H9 (cell line): Measurements from ENCODE around the gene DNAAF5. TPM values are rescaled to one million over a fixed set of nuclear protein-coding genes. Genes with fewer than 3 reads are reported as not detected.

ENCODE experiments used
- DNase-seq: peaks from one replicate; pipeline ENCODE4 v3.0.0-alpha.2; 2017
- H2AFZ ChIP-seq: one replicate; pipeline ENCODE4 v1.6.1; 2013; ENCODE audit warnings: mild to moderate bottlenecking, low read length, control low read depth, moderate library complexity
- H2AK5ac ChIP-seq: 2 replicates; pipeline ENCODE4 v1.6.1; 2013; ENCODE audit warnings: low read length, control low read depth, mixed read lengths; ENCODE audit not compliant: insufficient read length
- H2BK120ac ChIP-seq: one replicate; pipeline ENCODE4 v1.6.1; 2013; ENCODE audit warnings: low read depth, mild to moderate bottlenecking, low read length, control low read depth, inconsistent platforms; ENCODE audit not compliant: poor library complexity, severe bottlenecking
- H2BK12ac ChIP-seq: 2 replicates; pipeline ENCODE4 v1.6.1; 2013; ENCODE audit warnings: low read length, control low read depth, mixed read lengths, low read depth; ENCODE audit not compliant: insufficient read length
- H2BK15ac ChIP-seq: 2 replicates; pipeline ENCODE4 v1.6.1; 2013; ENCODE audit warnings: low read depth, low read length, control low read depth
- H2BK20ac ChIP-seq: one replicate; pipeline ENCODE4 v1.6.1; 2013; ENCODE audit warnings: low read depth, mild to moderate bottlenecking, low read length, control low read depth, inconsistent platforms; ENCODE audit not compliant: poor library complexity, severe bottlenecking
- H2BK5ac ChIP-seq: 2 replicates; pipeline ENCODE4 v1.6.1; 2013; ENCODE audit warnings: low read length, control low read depth, mixed read lengths; ENCODE audit not compliant: insufficient read length
- H3K14ac ChIP-seq: 2 replicates; pipeline ENCODE4 v1.6.1; 2013; ENCODE audit warnings: low read length, control low read depth; ENCODE audit not compliant: insufficient read depth
- H3K18ac ChIP-seq: 2 replicates; pipeline ENCODE4 v1.6.1; 2013; ENCODE audit warnings: low read depth, mild to moderate bottlenecking, mixed read lengths, low read length, control low read depth; ENCODE audit not compliant: insufficient read length
- H3K23ac ChIP-seq: 2 replicates; pipeline ENCODE4 v1.6.1; 2013; ENCODE audit warnings: low read length, control low read depth, mixed read lengths, low read depth; ENCODE audit not compliant: insufficient read length
- H3K23me2 ChIP-seq: 2 replicates; pipeline ENCODE4 v1.6.1; 2013; ENCODE audit warnings: low read depth, mild to moderate bottlenecking, mixed read lengths, low read length, control low read depth; ENCODE audit not compliant: insufficient read length, poor library complexity, severe bottlenecking
- H3K27ac ChIP-seq: 2 replicates; pipeline ENCODE4 v1.5.1; 2013; ENCODE audit warnings: low read length, control low read depth, mixed read lengths, low read depth; ENCODE audit not compliant: insufficient read length
- H3K27me3 ChIP-seq: 2 replicates; pipeline ENCODE4 v1.6.1; 2013; ENCODE audit warnings: low read length, control low read depth, inconsistent platforms; ENCODE audit not compliant: insufficient read depth
- H3K4ac ChIP-seq: 2 replicates; pipeline ENCODE4 v1.6.1; 2013; ENCODE audit warnings: low read depth, mild to moderate bottlenecking, control low read depth, inconsistent platforms, low read length, moderate library complexity
- H3K4me1 ChIP-seq: 2 replicates; pipeline ENCODE4 v1.6.1; 2013; ENCODE audit warnings: low read length, control low read depth, inconsistent platforms; ENCODE audit not compliant: insufficient read depth
- H3K4me2 ChIP-seq: 2 replicates; pipeline ENCODE4 v1.6.1; 2013; ENCODE audit warnings: low read length, control low read depth, mixed read lengths; ENCODE audit not compliant: insufficient read length, insufficient read depth
- H3K56ac ChIP-seq: 2 replicates; pipeline ENCODE4 v1.6.1; 2013; ENCODE audit warnings: low read depth, mild to moderate bottlenecking, mixed read lengths, low read length, control low read depth; ENCODE audit not compliant: insufficient read length
- H3K79me1 ChIP-seq: 2 replicates; pipeline ENCODE4 v1.6.1; 2013; ENCODE audit warnings: low read depth, mild to moderate bottlenecking, moderate library complexity, low read length, control low read depth, inconsistent platforms; ENCODE audit not compliant: insufficient read depth, poor library complexity, severe bottlenecking
- H3K79me2 ChIP-seq: 2 replicates; pipeline ENCODE4 v1.6.1; 2013; ENCODE audit warnings: low read length, control low read depth, inconsistent platforms; ENCODE audit not compliant: insufficient read depth
- H3K9ac ChIP-seq: 2 replicates; pipeline ENCODE4 v1.6.1; 2013; ENCODE audit warnings: low read length, control low read depth, mixed read lengths; ENCODE audit not compliant: insufficient read length; ENCODE audit errors: extremely low read depth
- H3K9me3 ChIP-seq: one replicate; pipeline ENCODE4 v1.6.1; 2013; ENCODE audit warnings: low read depth, low read length, inconsistent platforms; ENCODE audit not compliant: control insufficient read depth
- H3T11ph ChIP-seq: one replicate; pipeline ENCODE4 v1.6.1; 2013; ENCODE audit warnings: mild to moderate bottlenecking, low read length, control low read depth, inconsistent platforms
- H4K20me1 ChIP-seq: one replicate; pipeline ENCODE4 v1.6.1; 2013; ENCODE audit not compliant: control insufficient read depth, insufficient read length, insufficient read depth
- H4K5ac ChIP-seq: 2 replicates; pipeline ENCODE4 v1.6.1; 2013; ENCODE audit warnings: low read depth, mild to moderate bottlenecking, mixed read lengths, low read length, control low read depth; ENCODE audit not compliant: insufficient read length
- H4K8ac ChIP-seq: replicated peaks from 2 replicates; pipeline ENCODE4 v1.6.1; 2013; ENCODE audit warnings: low read length, control low read depth, mixed read lengths, low read depth; ENCODE audit not compliant: insufficient read length
- H4K91ac ChIP-seq: 2 replicates; pipeline ENCODE4 v1.6.1; 2013; ENCODE audit warnings: low read depth, mild to moderate bottlenecking, moderate library complexity, mixed read lengths, low read length, control low read depth; ENCODE audit not compliant: insufficient read length
- H3K27ac Mint-ChIP-seq, 3 experiments: 2 replicates in 2 of 3; 3 replicates in 1 of 3; pipeline ENCODE4 v1.8.0; 2020 to 2021; ENCODE audit warnings: mixed read lengths in 3 of 3, mild to moderate bottlenecking in 1 of 3, moderate library complexity in 1 of 3
- H3K27me3 Mint-ChIP-seq: 2 replicates; pipeline ENCODE4 v1.8.0; 2021; ENCODE audit warnings: low read depth, mild to moderate bottlenecking, moderate library complexity, mixed read lengths
- H3K36me3 Mint-ChIP-seq, 3 experiments: 2 replicates in 2 of 3; 3 replicates in 1 of 3; pipeline ENCODE4 v1.8.0; 2020 to 2021; ENCODE audit warnings: low read depth in 3 of 3, mixed read lengths in 3 of 3; ENCODE audit not compliant: insufficient read depth in 1 of 3
- H3K4me1 Mint-ChIP-seq, 2 experiments: 2 replicates each; pipeline ENCODE4 v1.8.0; 2020; ENCODE audit warnings: mixed read lengths in 2 of 2
- H3K4me3 Mint-ChIP-seq, 2 experiments: 2 replicates in 1 of 2; 3 replicates in 1 of 2; pipeline ENCODE4 v1.8.0; 2020 to 2021; ENCODE audit warnings: mild to moderate bottlenecking in 2 of 2, mixed read lengths in 2 of 2, moderate library complexity in 1 of 2
- H3K9me3 Mint-ChIP-seq, 2 experiments: 2 replicates in 1 of 2; 3 replicates in 1 of 2; pipeline ENCODE4 v1.8.0; 2020; ENCODE audit warnings: mild to moderate bottlenecking in 2 of 2, mixed read lengths in 2 of 2, moderate library complexity in 1 of 2
- CTCF ChIP-seq: fragments of 200-600 bp; sonication (generic); conservative IDR thresholded peaks from 3 replicates; pipeline ENCODE4 v1.8.0; 2021; ENCODE audit warnings: antibody characterized with exemption, mild to moderate bottlenecking
- WGBS: extraction: QIAGEN DNeasy Blood & Tissue Kit; methylation state at CpG from one replicate; pipeline ENCODE4 v1.1.7; 2013; ENCODE audit warnings: missing lambda C conversion rate, low lambda C conversion rate, mixed read lengths; ENCODE audit not compliant: insufficient read length; ENCODE audit errors: extremely low coverage; 5-methylcytosine and 5-hydroxymethylcytosine counted together
- total RNA-seq: library from RNA; stranded (reverse); gene quantifications from 2 replicates; pipeline ENCODE4 v1.2.1, GENCODE V29; 2021

The DNAAF5 gene
- total RNA-seq, 1 experiment from 2014 or later: 43.5 TPM

- Histone ChIP-seq H2BK15ac (no peak overlapping the region), H3K14ac (no peak overlapping the region), H3K4me1 (no peaks in the 10 kb centered on the region), H2BK5ac (no peak overlapping the region), H2BK120ac (no peak overlapping the region), H3K9me3 (no peaks in the 10 kb centered on the region), H3K23ac (no peak overlapping the region), H4K20me1 (peaks cover 5% of the 10 kb centered on the region), H2AK5ac (no peak overlapping the region), H4K5ac (no peak overlapping the region), H3K56ac (no peak overlapping the region), H2BK20ac (no peak overlapping the region), H3K27me3 (no peaks in the 10 kb centered on the region), H2BK12ac (no peak overlapping the region), H3K4me2 (no peak overlapping the region), H3K4ac (no peak overlapping the region), H3K79me1 (peaks cover 2% of the 10 kb centered on the region), H3K9ac (no peak overlapping the region), H2AFZ (no peak overlapping the region), H3K18ac (no peak overlapping the region), H3K23me2 (no peaks in the 10 kb centered on the region), H4K91ac (no peak overlapping the region), H3K27ac (no peak overlapping the region), H3T11ph (no peak overlapping the region), H4K8ac (no peak overlapping the region), H3K79me2 (no peaks in the 10 kb centered on the region)
- no peak overlapping the region for H3K4me3 Mint-ChIP-seq
- no peaks in the 10 kb centered on the region for H3K27me3 Mint-ChIP-seq
- no peak for TF ChIP-seq CTCF
- H3K36me3 Mint-ChIP-seq: peaks cover 13 to 48% (median 31%) of the 10 kb centered on the region in 3 experiments
- peaks cover 5 to 9% of the 10 kb centered on the region in 2 experiments for H3K4me1 Mint-ChIP-seq
- peak overlapping the region in 2 of 3 experiments; percentile 75 to 82; a peak in 5 of 7 replicates for H3K27ac Mint-ChIP-seq
- no peak for DNase-seq
- peaks cover 6 to 8% of the 10 kb centered on the region in 2 experiments for H3K9me3 Mint-ChIP-seq
- no CpG with 5 or more reads among the region's 17 CpGs for WGBS
These were observed 26.9 kb upstream of the DNAAF5 start for GRCh38 chr7:699476-700170.
